SK-N-SH (cell line): Measurements from ENCODE around the gene ZPR1. TPM values are rescaled to one million over a fixed set of nuclear protein-coding genes. Genes with fewer than 3 reads are reported as not detected.

Experiments
- CTCF ChIA-PET: fragments of 300-600, 350-600 bp; formaldehyde crosslinking; extraction: SDS; loops from one replicate; lab custom pipeline; 2021; lab: Yijun Ruan, JAX
- POLR2A ChIA-PET: fragments of 350-600 bp; sonication (Branson Sonifier 250); formaldehyde crosslinking; extraction: SDS; loops from one replicate; lab custom pipeline; 2020; ENCODE audit warnings: antibody characterized with exemption, inconsistent platforms; lab: Yijun Ruan, JAX
- DNase-seq: peaks from one replicate; pipeline ENCODE4 v3.0.0; 2012
- H2AFZ ChIP-seq: fragments of 200-600 bp; sonication (generic); 2 replicates; pipeline ENCODE4 v1.8.1; 2016; ENCODE audit warnings: antibody characterized with exemption, mild to moderate bottlenecking, low read depth
- H3F3A ChIP-seq: fragments of 200-600 bp; sonication (generic); replicated peaks from 2 replicates; pipeline ENCODE3; 2016; ENCODE audit warnings: antibody characterized with exemption, mild to moderate bottlenecking; ENCODE audit not compliant: insufficient read depth
- H3K27ac ChIP-seq, 2 experiments: fragments of 200-500 bp in 1 of 2; fragments of 200-600 bp in 1 of 2; sonication (Bioruptor generic) in 1 of 2; sonication (generic), shearing (Covaris generic) in 1 of 2; 2 replicates each; pipeline versions ENCODE4 v1.5.1 to v1.6.1; 2014 to 2016; ENCODE audit warnings: low read depth in 2 of 2, inconsistent platforms in 1 of 2, low read length in 1 of 2, mild to moderate bottlenecking in 1 of 2, mixed read lengths in 1 of 2
- H3K27me3 ChIP-seq: fragments of 200-600 bp; sonication (generic), shearing (Covaris generic); 2 replicates; pipeline ENCODE4 v1.6.1; 2016; ENCODE audit warnings: mixed run types; ENCODE audit not compliant: insufficient read depth
- H3K36me3 ChIP-seq, 2 experiments: fragments of 200-500 bp in 1 of 2; fragments of 200-600 bp in 1 of 2; sonication (Bioruptor generic) in 1 of 2; sonication (generic) in 1 of 2; replicated peaks in 1 of 2; 2 replicates each; pipeline versions ENCODE3 to v1.5.1; 2014 to 2016; ENCODE audit warnings: low read length in 1 of 2, mild to moderate bottlenecking in 1 of 2; ENCODE audit not compliant: insufficient read depth in 2 of 2, control insufficient read depth in 1 of 2
- H3K4me1 ChIP-seq, 2 experiments: fragments of 200-500 bp in 1 of 2; fragments of 200-600 bp in 1 of 2; sonication (Bioruptor generic) in 1 of 2; sonication (generic), shearing (Covaris generic) in 1 of 2; 2 replicates each; pipeline versions ENCODE4 v1.5.1 to v1.6.1; 2014 to 2016; ENCODE audit warnings: low read depth in 1 of 2, low read length in 1 of 2, mixed run types in 1 of 2; ENCODE audit not compliant: insufficient read depth in 2 of 2, control insufficient read depth in 1 of 2
- H3K4me2 ChIP-seq: fragments of 200-600 bp; sonication (generic), shearing (Covaris generic); 2 replicates; pipeline ENCODE4 v1.6.1; 2017; ENCODE audit warnings: mixed run types
- H3K4me3 ChIP-seq, 2 experiments: fragments of 200-500 bp in 1 of 2; fragments of 200-600 bp in 1 of 2; sonication (Bioruptor generic) in 1 of 2; sonication (generic), shearing (Covaris generic) in 1 of 2; 2 replicates each; pipeline versions ENCODE4 v1.5.1 to v1.8.1; 2014 to 2016; ENCODE audit warnings: low read depth in 2 of 2, inconsistent platforms in 1 of 2, low read length in 1 of 2, mild to moderate bottlenecking in 1 of 2, mixed read lengths in 1 of 2, moderate library complexity in 1 of 2
- H3K79me2 ChIP-seq: fragments of 200-600 bp; sonication (generic); 2 replicates; pipeline ENCODE4 v1.8.1; 2017; ENCODE audit warnings: mild to moderate bottlenecking; ENCODE audit not compliant: insufficient read depth
- H3K9ac ChIP-seq: fragments of 200-600 bp; sonication (generic); 2 replicates; pipeline ENCODE4 v1.6.1; 2017; ENCODE audit warnings: mixed run types
- H3K9me2 ChIP-seq: fragments of 200-600 bp; sonication (generic); 2 replicates; pipeline ENCODE4 v1.6.1; 2017; ENCODE audit warnings: mixed run types
- H3K9me3 ChIP-seq: fragments of 200-600 bp; sonication (generic); 2 replicates; pipeline ENCODE4 v1.6.1; 2017; ENCODE audit warnings: mixed run types, mild to moderate bottlenecking, moderate library complexity
- H4K20me1 ChIP-seq: fragments of 200-600 bp; sonication (generic); 2 replicates; pipeline ENCODE4 v1.6.1; 2017; ENCODE audit warnings: mild to moderate bottlenecking, mixed run types; ENCODE audit not compliant: insufficient read depth
- FOSL2 ChIP-seq: IDR thresholded peaks from 2 replicates; pipeline ENCODE4 v1.4.0; 2012; ENCODE audit warnings: low read depth, mild to moderate bottlenecking, moderate library complexity, borderline replicate concordance
- JUND ChIP-seq: IDR thresholded peaks from 2 replicates; pipeline ENCODE4 v1.4.0; 2012
- NFIC ChIP-seq: IDR thresholded peaks from 2 replicates; pipeline ENCODE4 v1.4.0; 2012; ENCODE audit warnings: borderline replicate concordance
- RFX5 ChIP-seq: IDR thresholded peaks from 2 replicates; pipeline ENCODE4 v1.6.1; 2012; ENCODE audit warnings: mild to moderate bottlenecking, improper control_type of control experiment, low read length
- SIN3A ChIP-seq: IDR thresholded peaks from 2 replicates; pipeline ENCODE4 v1.6.1; 2012; ENCODE audit warnings: low read depth, mild to moderate bottlenecking, low read length, moderate library complexity, borderline replicate concordance
- TCF12 ChIP-seq: IDR thresholded peaks from 2 replicates; pipeline ENCODE4 v1.4.0; 2012
- YY1 ChIP-seq: IDR thresholded peaks from 2 replicates; pipeline ENCODE4 v1.4.0; 2012; ENCODE audit warnings: low read depth, mild to moderate bottlenecking
- WGBS: methylation state at CpG from one replicate; pipeline ENCODE4 v1.1.6; 2017; ENCODE audit warnings: low lambda C conversion rate; 5-methylcytosine and 5-hydroxymethylcytosine counted together
- polyA plus RNA-seq, 3 experiments: library from polyadenylated mRNA; depleted of rRNA; stranded (reverse); fragments of >200 nt; gene quantifications; 2 replicates each; pipeline ENCODE4 v1.2.3, GENCODE V29; 2012
- TF ChIP-seq, protein P1 (sequence below): IDR thresholded peaks from 2 replicates; pipeline ENCODE4 v1.4.0; 2012; ENCODE audit warnings: low read depth, borderline replicate concordance
- TF ChIP-seq, protein P2 (sequence below): IDR thresholded peaks from 2 replicates; pipeline ENCODE4 v1.6.1; 2012; ENCODE audit warnings: mild to moderate bottlenecking, low read depth, low read length, moderate library complexity
- TF ChIP-seq, protein P3 (sequence below): IDR thresholded peaks from 2 replicates; pipeline ENCODE4; 2012

Gene ZPR1
- polyA plus RNA-seq, 1 of the 3 experiments (the other 2 are of a cell fraction), result 52.4 TPM

DNA sequence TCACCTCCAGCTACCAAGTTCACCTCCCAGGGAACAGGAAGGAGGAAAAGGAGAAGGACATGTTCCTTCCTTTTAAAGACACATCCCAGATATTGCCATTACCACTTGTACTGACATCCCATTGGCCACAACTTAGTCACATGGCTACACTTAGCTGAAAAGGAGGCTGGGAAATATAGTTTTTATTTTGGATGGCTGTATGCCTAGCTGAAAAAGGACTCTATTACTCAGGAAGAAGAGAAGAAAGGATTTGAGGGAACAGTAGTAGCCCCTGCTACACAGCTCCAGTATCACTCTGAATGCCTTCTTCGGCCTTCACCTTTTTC is 5.9 kb upstream of the ZPR1 start:
- peak overlapping the region; percentile 73 for H2AFZ ChIP-seq
- ChIA-PET CTCF (interaction anchor here (0.7 to 11.4 kb wide), 5 partner anchors 43 to 438 kb away, joined by 3 to 268 read pairs (median 8); partner anchors contain the start of genes APOA1, PCSK7 and SIK3), POLR2A (no interaction called here)
- peaks cover 11% of the 10 kb centered on the region for H3F3A ChIP-seq
- peak; percentile 27 for DNase-seq
- no peak overlapping the region for H3K9ac ChIP-seq
- no peaks in the 10 kb centered on the region for H3K79me2 ChIP-seq
- no peak for TF ChIP-seq YY1
- no peak for TF ChIP-seq SIN3A
- TF ChIP-seq, protein P1, sequence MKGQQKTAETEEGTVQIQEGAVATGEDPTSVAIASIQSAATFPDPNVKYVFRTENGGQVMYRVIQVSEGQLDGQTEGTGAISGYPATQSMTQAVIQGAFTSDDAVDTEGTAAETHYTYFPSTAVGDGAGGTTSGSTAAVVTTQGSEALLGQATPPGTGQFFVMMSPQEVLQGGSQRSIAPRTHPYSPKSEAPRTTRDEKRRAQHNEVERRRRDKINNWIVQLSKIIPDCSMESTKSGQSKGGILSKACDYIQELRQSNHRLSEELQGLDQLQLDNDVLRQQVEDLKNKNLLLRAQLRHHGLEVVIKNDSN, result peak; percentile 85
- TF ChIP-seq, protein P2, sequence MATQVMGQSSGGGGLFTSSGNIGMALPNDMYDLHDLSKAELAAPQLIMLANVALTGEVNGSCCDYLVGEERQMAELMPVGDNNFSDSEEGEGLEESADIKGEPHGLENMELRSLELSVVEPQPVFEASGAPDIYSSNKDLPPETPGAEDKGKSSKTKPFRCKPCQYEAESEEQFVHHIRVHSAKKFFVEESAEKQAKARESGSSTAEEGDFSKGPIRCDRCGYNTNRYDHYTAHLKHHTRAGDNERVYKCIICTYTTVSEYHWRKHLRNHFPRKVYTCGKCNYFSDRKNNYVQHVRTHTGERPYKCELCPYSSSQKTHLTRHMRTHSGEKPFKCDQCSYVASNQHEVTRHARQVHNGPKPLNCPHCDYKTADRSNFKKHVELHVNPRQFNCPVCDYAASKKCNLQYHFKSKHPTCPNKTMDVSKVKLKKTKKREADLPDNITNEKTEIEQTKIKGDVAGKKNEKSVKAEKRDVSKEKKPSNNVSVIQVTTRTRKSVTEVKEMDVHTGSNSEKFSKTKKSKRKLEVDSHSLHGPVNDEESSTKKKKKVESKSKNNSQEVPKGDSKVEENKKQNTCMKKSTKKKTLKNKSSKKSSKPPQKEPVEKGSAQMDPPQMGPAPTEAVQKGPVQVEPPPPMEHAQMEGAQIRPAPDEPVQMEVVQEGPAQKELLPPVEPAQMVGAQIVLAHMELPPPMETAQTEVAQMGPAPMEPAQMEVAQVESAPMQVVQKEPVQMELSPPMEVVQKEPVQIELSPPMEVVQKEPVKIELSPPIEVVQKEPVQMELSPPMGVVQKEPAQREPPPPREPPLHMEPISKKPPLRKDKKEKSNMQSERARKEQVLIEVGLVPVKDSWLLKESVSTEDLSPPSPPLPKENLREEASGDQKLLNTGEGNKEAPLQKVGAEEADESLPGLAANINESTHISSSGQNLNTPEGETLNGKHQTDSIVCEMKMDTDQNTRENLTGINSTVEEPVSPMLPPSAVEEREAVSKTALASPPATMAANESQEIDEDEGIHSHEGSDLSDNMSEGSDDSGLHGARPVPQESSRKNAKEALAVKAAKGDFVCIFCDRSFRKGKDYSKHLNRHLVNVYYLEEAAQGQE, result no peak
- TF ChIP-seq RFX5, result no peak
- H4K20me1 ChIP-seq, result no peaks in the 10 kb centered on the region
- no peak overlapping the region for H3K4me2 ChIP-seq
- H3K9me2 ChIP-seq, result no peaks in the 10 kb centered on the region
- 100% methylated on average over 1 of the region's 1 CpG for WGBS
- H3K4me3 ChIP-seq, result no peak overlapping the region
- H3K4me1 ChIP-seq, result peaks cover 8% of the 10 kb centered on the region in 2 experiments; a peak in 2 of 4 replicates
- no peaks in the 10 kb centered on the region for H3K9me3 ChIP-seq
- H3K27me3 ChIP-seq, result no peaks in the 10 kb centered on the region
- H3K36me3 ChIP-seq, result no peaks in the 10 kb centered on the region
- H3K27ac ChIP-seq, result peak overlapping the region in 1 of 2 experiments; percentile 44; a peak in 2 of 4 replicates

DNA sequence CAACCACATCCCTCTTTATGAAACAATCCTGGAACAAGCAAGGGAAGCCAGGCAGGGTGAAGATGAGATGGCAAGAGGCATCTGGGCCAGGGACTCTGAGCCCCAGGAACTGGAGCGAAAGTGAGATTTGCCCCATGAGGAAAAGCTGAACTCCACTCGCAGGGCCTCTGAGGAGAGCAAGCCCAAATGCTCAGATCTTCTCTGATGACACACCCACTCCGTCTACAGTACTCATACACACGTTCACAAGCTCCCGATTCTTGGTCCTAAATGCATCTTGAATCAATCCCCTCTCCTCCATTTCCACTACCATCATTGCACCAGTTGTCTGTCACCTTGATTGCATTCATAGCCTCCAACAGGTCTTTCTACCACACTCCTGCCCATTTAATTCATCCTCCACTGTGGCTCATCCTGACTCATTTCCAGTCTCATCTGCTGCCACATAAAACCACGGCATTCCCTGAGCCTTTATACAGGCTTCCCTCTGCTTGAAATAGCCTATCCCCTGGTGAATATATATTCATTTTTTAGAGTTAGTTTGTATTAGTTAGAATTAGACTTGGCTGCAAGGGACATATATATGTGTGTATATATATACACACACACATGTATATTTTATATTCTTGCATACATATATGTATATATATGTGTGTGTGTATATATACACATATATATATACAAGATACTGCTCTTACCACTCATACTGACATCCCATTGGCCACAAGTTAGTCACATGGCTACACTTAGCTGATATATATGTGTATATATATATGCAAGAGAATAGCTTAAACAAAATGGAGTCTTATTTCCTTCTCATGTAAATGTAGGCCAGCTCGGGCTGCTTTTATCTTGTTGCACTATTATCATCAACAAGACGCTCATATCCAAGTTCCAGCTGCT is 5.3 kb upstream of the ZPR1 start:
- Histone ChIP-seq H3K27ac (peak overlapping the region in 1 of 2 experiments; percentile 44; a peak in 2 of 4 replicates), H3K9me2 (no peaks in the 10 kb centered on the region), H3K4me2 (no peak overlapping the region), H3K4me3 (no peak overlapping the region), H3K4me1 (peaks cover 8 to 12% of the 10 kb centered on the region in 2 experiments; a peak in 2 of 4 replicates), H3K9ac (no peak overlapping the region), H3F3A (peaks cover 11% of the 10 kb centered on the region), H3K9me3 (no peaks in the 10 kb centered on the region), H3K79me2 (no peaks in the 10 kb centered on the region), H3K27me3 (no peaks in the 10 kb centered on the region), H4K20me1 (no peaks in the 10 kb centered on the region), H3K36me3 (no peaks in the 10 kb centered on the region), H2AFZ (peak overlapping the region; percentile 73)
- 67% methylated on average over 8 of the region's 8 CpGs for WGBS
- TF ChIP-seq FOSL2, result peak; percentile 74; the same call in 1 of the 2 replicates
- TF ChIP-seq JUND, result no peak; the same call in 1 of the 2 replicates
- TF ChIP-seq, protein P3, sequence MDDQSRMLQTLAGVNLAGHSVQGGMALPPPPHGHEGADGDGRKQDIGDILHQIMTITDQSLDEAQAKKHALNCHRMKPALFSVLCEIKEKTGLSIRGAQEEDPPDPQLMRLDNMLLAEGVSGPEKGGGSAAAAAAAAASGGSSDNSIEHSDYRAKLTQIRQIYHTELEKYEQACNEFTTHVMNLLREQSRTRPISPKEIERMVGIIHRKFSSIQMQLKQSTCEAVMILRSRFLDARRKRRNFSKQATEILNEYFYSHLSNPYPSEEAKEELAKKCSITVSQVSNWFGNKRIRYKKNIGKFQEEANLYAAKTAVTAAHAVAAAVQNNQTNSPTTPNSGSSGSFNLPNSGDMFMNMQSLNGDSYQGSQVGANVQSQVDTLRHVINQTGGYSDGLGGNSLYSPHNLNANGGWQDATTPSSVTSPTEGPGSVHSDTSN, result peak; percentile 45
- TF ChIP-seq NFIC, result 0 out of 2 replicates have a peak, but pooled peaks have one; percentile 17
- TF ChIP-seq TCF12, result peak; percentile 45
- CTCF ChIA-PET, result interaction anchor here (0.7 to 11.4 kb wide), 6 partner anchors 23 to 439 kb away, joined by 3 to 268 read pairs (median 12); partner anchors contain the start of genes APOA1, PCSK7 and SIK3
- POLR2A ChIA-PET, result no interaction called here
- DNase-seq, result no peak
